Thoracic aorta (tissue), 2 donors: ENCODE results near the gene RCC2. TPM values are rescaled to one million over a fixed set of nuclear protein-coding genes. Genes with fewer than 3 reads are reported as not detected.
"Not testable (repeated sequence)": the region's sequence is repeated elsewhere in the genome, so short reads cannot be mapped to it uniquely, and the experiment has no call there.

ENCODE experiments used
- ATAC-seq: fragments of 150-250 bp; one replicate; pipeline ENCODE4 v1.8.0; 2017; ENCODE audit warnings: low read depth; ENCODE audit not compliant: insufficient number of reproducible peaks, low FRiP score
- DNase-seq: peaks from one replicate; pipeline ENCODE4 v3.0.0-alpha.2; 2020; ENCODE audit warnings: low spot score
- H3K27ac ChIP-seq, 2 donors: fragments of 200-600 bp; sonication (generic); 1 replicate in 1 of 2; 2 replicates in 1 of 2; pipeline ENCODE4 v1.5.1; 2016; ENCODE audit warnings: mild to moderate bottlenecking in 2 of 2, moderate library complexity in 2 of 2
- H3K27me3 ChIP-seq: fragments of 200-600 bp; sonication (generic); replicated peaks from 2 replicates; pipeline ENCODE4 v1.6.0; 2016; ENCODE audit warnings: mild to moderate bottlenecking; ENCODE audit not compliant: insufficient read depth
- H3K36me3 ChIP-seq: fragments of 200-600 bp; sonication (generic); one replicate; pipeline ENCODE4 v1.5.1; 2016
- H3K4me1 ChIP-seq, 2 donors: fragments of 200-600 bp; sonication (generic); 1 replicate in 1 of 2; 2 replicates in 1 of 2; pipeline versions ENCODE4 v1.5.1 to v1.6.0; 2016; ENCODE audit warnings: low read depth in 2 of 2, mild to moderate bottlenecking in 1 of 2; ENCODE audit not compliant: control insufficient read depth in 1 of 2
- H3K4me3 ChIP-seq: fragments of 200-600 bp; sonication (generic); 2 replicates; pipeline ENCODE4 v1.5.1; 2016; ENCODE audit warnings: mild to moderate bottlenecking
- H3K9me3 ChIP-seq: fragments of 200-600 bp; sonication (generic); 2 replicates; pipeline ENCODE4 v1.5.1; 2016
- CTCF ChIP-seq: fragments of 200-600 bp; sonication (generic); IDR thresholded peaks from one replicate; pipeline ENCODE4 v1.5.1; 2019; ENCODE audit warnings: antibody characterized with exemption
- total RNA-seq, 2 donors: library from RNA; depleted of rRNA; stranded (reverse); fragments of >200 nt; gene quantifications; one replicate each; pipeline versions ENCODE4 v1.1.0 to v1.2.3, GENCODE V29; 2016

RCC2 gene
- total RNA-seq, 2 donors from 2014 or later: 18.4 to 27.7 TPM

GRCh38 chr1:17475752-17476151 lies 36.3 kb upstream of the RCC2 start:
- no peaks in the 10 kb centered on the region for H3K36me3 ChIP-seq
- no peaks in the 10 kb centered on the region for H3K9me3 ChIP-seq
- H3K27me3 ChIP-seq: no peaks in the 10 kb centered on the region
- no peak overlapping the region for H3K27ac ChIP-seq
- DNase-seq (no peak), ATAC-seq (no peak)
- TF ChIP-seq CTCF: no peak
- H3K4me1 ChIP-seq: no peaks in the 10 kb centered on the region
- no peak overlapping the region for H3K4me3 ChIP-seq

- not testable (repeated sequence) for H3K36me3 ChIP-seq, H3K27me3 ChIP-seq, ATAC-seq, H3K27ac ChIP-seq, DNase-seq, H3K4me3 ChIP-seq, H3K4me1 ChIP-seq, H3K9me3 ChIP-seq
Measured at GRCh38 chr1:17474836-17475555, 35.5 kb upstream of the RCC2 start.

- no peak for DNase-seq
- no peaks in the 10 kb centered on the region for H3K27me3 ChIP-seq
- H3K4me1 ChIP-seq: no peaks in the 10 kb centered on the region
- no peaks in the 10 kb centered on the region for H3K36me3 ChIP-seq
- H3K9me3 ChIP-seq: no peaks in the 10 kb centered on the region
- no peak overlapping the region for H3K4me3 ChIP-seq
- no peak overlapping the region for H3K27ac ChIP-seq
- no peak for TF ChIP-seq CTCF
- ATAC-seq: no peak
Measured at GRCh38 chr1:17472814-17473213, 33.3 kb upstream of the RCC2 start.

GRCh38 chr1:17471393-17471792 lies 31.9 kb upstream of the RCC2 start:
- no peaks in the 10 kb centered on the region for H3K36me3 ChIP-seq
- TF ChIP-seq CTCF: no peak
- no peaks in the 10 kb centered on the region for H3K4me1 ChIP-seq
- no peaks in the 10 kb centered on the region for H3K27me3 ChIP-seq
- H3K27ac ChIP-seq: no peak overlapping the region
- H3K4me3 ChIP-seq: no peak overlapping the region
- no peaks in the 10 kb centered on the region for H3K9me3 ChIP-seq
- DNase-seq: no peak
- ATAC-seq: no peak

- no peak for TF ChIP-seq CTCF
- H3K27me3 ChIP-seq: no peaks in the 10 kb centered on the region
- H3K4me3 ChIP-seq: no peak overlapping the region
- H3K9me3 ChIP-seq: no peaks in the 10 kb centered on the region
- DNase-seq (no peak), ATAC-seq (no peak)
- no peaks in the 10 kb centered on the region for H3K4me1 ChIP-seq
- no peak overlapping the region for H3K27ac ChIP-seq
- H3K36me3 ChIP-seq: no peaks in the 10 kb centered on the region
Measured at GRCh38 chr1:17470021-17470799, 30.7 kb upstream of the RCC2 start.

- H3K27ac ChIP-seq, H3K36me3 ChIP-seq, H3K4me1 ChIP-seq, ATAC-seq, H3K27me3 ChIP-seq, DNase-seq, H3K9me3 ChIP-seq, H3K4me3 ChIP-seq: not testable (repeated sequence)
Measured at GRCh38 chr1:17468357-17469265, 29.1 kb upstream of the RCC2 start.
